Fibroblast of lung (primary cell): ENCODE measurements around the gene TMEM132D.

Experiments
- CTCF ChIP-seq, 2 donors: IDR thresholded peaks in 1 of 2; conservative IDR thresholded peaks in 1 of 2; 1 replicate in 1 of 2; 2 replicates in 1 of 2; pipeline ENCODE4 v1.5.1; 2011 to 2012; ENCODE audit warnings: low read length in 2 of 2, control low read depth in 1 of 2, inconsistent platforms in 1 of 2, low read depth in 1 of 2, mild to moderate bottlenecking in 1 of 2
- EZH2 ChIP-seq: IDR thresholded peaks from 2 replicates; pipeline ENCODE4 v1.5.1; 2012; ENCODE audit warnings: low read length, control low read depth, mild to moderate bottlenecking; ENCODE audit errors: missing control alignments

- TF ChIP-seq EZH2 (no peak), CTCF (conservative IDR thresholded peaks at IDR 0.05 in 1 of 2, IDR thresholded peaks at IDR 0.05 in 1 of 2; ENCODE audit: low read depth in 1 of 2, low read length in 2 of 2) (no peak)
Observed at GRCh38 chr12:129446696-129447095, 457.1 kb downstream of the TMEM132D start.
